ENCODE data around the gene TMEM109.

The TMEM109 gene

DNA sequence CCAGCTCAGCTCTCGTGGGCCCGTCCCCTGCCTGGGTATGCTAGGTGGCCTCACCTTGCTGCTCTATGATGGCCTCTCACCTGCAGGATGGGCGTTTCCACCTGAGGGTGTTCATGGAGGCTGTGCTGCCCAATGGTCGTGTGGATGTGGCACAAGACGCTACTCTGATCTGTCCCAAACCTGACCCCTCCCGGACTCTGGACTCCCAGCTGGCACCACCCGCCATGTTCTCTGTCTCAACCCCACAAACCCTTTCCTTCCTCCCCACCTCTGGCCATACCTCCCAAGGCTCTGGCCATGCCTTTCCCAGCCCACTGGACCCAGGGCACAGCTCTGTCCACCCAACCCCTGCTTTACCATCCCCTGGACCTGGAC lies 44.5 kb upstream of the TMEM109 start:
- TF ChIP-seq, protein P1, sequence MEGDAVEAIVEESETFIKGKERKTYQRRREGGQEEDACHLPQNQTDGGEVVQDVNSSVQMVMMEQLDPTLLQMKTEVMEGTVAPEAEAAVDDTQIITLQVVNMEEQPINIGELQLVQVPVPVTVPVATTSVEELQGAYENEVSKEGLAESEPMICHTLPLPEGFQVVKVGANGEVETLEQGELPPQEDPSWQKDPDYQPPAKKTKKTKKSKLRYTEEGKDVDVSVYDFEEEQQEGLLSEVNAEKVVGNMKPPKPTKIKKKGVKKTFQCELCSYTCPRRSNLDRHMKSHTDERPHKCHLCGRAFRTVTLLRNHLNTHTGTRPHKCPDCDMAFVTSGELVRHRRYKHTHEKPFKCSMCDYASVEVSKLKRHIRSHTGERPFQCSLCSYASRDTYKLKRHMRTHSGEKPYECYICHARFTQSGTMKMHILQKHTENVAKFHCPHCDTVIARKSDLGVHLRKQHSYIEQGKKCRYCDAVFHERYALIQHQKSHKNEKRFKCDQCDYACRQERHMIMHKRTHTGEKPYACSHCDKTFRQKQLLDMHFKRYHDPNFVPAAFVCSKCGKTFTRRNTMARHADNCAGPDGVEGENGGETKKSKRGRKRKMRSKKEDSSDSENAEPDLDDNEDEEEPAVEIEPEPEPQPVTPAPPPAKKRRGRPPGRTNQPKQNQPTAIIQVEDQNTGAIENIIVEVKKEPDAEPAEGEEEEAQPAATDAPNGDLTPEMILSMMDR (IDR thresholded peaks at IDR 0.05; ENCODE audit: extremely low read depth, missing control alignments): no peak
- DNase-seq (ENCODE audit: low spot score): no peak

DNA sequence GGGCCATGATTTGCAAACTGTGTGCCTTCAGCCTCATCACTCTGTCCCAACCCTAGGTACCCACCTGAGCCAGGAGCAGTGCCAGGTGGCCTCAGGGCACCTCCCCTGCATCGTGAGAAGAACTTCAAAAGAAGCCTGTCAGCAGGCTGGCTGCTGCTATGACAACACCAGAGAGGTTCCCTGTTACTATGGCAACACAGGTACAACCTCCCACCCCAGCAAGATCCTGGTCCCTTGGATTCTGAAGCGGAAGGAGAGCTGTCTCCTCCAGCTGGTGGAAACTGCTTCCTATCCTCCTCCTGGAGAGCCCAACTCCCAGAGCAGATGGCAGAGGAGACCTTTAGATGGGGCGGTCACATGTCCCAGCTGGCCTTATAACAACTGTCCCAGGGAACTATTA lies 43.7 kb upstream of the TMEM109 start:
- TF ChIP-seq, protein P1 (IDR thresholded peaks at IDR 0.05; ENCODE audit: extremely low read depth, missing control alignments): no peak
- no peak for DNase-seq (ENCODE audit: low spot score)

DNA sequence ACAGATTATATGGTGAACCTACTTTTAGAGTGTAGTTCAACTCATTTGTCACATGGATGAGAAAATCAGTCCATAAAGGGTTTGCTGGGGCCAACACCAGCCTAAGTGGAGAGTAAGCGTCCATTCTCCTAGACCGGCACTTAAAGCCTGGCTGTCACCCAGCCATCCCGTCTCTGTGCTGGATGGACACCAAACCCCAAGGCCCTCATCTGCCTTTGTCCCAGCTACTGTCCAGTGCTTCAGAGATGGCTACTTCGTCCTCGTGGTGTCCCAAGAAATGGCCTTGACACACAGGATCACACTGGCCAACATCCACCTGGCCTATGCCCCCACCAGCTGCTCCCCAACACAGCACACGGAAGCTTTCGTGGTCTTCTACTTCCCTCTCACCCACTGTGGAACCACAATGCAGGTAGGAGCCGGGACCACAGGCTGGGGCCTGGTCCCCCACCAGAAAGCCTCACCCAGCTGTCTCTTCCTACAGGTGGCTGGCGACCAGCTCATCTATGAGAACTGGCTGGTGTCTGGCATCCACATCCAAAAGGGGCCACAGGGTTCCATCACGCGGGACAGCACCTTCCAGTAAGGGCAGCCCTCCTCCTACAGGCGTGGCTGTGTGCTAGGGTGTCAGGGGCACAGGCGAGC lies 43.1 kb upstream of the TMEM109 start:
- no peak for DNase-seq (ENCODE audit: low spot score)

DNA sequence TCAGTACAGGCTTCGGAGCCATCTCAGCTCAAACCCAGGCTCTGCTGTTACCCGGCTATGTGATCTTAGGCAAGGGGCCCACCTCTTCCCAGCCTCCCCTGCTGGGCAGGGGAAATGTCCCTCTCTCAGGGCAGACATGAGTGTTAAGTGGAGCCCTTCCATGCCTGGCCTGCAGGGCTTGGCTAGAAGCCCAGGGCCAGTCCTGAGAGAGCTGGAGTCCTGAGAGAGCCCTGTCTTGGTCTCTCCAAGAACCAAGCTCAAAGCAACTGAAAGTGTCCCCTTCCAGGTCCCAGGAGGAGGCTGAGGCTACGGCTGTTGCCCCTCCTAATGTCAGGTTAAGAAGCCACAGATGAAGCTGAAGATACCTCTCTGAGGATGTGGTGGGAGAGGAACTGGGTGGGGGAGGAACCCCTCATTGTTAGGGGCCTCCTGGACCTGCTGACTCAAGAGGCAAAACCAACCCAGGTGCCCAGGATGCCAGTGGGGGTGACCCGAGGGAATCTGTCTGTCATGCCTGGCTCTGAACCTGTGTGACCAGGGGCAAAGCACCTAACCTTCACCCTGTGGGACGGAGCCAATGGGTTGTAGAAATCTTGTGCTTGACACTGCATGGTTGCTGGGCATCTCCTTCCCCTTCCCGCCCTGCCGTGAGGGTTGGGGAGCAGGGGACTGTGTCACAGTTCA lies 42.4 kb upstream of the TMEM109 start:
- DNase-seq (ENCODE audit: low spot score): no peak
- TF ChIP-seq, protein P1 (IDR thresholded peaks at IDR 0.05; ENCODE audit: extremely low read depth, missing control alignments): no peak

More for the DNA sequence above, 43.1 kb upstream of the TMEM109 start:
- TF ChIP-seq, protein P1 (IDR thresholded peaks at IDR 0.05; ENCODE audit: extremely low read depth, missing control alignments): no peak

DNA sequence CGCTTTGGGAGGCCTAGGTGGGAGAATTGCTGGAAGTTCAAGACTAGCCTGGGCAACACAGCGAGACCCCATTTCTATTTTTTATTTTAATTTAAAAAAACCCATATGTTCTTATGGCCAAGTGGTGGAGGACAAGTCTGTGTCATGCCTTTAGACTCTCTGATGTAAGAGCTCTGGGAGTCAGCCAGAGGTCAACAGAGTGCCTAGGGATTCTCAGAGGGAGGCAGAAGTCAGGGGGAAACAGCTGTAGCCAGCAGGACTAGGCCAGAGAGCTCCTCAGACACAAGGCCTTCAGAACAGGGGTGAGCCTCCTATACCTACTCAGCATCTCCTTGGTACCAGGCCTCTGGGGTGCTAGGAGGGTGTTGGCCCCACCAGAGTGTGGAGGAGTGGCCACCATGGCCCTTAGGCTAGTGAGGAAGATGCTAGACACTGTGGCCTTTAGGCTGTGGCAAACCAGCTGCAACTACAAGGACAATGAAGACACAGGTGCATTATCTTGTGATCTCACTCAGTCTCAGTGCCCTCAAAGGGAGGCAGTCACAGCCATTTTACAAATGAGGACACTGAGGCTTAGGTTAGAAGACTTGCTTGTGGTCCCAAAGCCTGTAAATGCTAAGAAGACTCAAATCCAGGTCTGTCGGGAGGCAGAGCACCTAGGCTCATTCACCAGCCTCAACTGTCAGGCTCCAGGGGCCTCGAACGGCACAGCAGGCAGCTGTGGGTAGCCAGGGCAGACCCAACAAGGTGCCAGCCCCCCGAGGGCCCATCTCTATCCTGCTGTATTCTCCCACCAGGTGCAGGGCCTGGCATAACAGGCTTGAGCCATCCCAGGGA lies 41.6 kb upstream of the TMEM109 start:
- DNase-seq (ENCODE audit: low spot score): no peak
- TF ChIP-seq, protein P1 (IDR thresholded peaks at IDR 0.05; ENCODE audit: extremely low read depth, missing control alignments): no peak

DNA sequence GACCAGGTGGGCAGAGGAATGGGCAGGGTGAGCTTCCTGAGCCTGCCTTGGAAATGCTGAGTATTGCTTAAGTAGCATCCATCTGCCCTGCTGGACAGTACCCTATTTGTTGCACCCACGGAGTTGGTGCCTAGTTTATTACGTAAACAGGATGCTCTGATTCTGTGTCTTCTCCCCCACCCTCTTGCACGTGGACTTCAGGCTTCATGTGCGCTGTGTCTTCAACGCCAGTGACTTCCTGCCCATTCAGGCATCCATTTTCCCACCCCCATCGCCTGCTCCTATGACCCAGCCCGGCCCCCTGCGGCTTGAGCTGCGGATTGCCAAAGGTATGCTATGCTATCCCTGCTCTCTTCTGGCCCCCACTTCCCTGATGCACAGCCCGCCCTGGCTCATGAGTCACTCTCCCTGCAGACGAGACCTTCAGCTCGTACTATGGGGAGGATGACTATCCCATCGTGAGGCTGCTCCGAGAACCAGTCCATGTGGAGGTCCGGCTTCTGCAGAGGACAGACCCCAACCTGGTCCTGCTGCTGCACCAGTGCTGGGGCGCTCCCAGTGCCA lies 40.9 kb upstream of the TMEM109 start:
- no peak for DNase-seq (ENCODE audit: low spot score)
- TF ChIP-seq, protein P1 (IDR thresholded peaks at IDR 0.05; ENCODE audit: extremely low read depth, missing control alignments): no peak
